H1 (cell line): Measurements from ENCODE around the gene MLYCD.
A peak's percentile ranks its signal among the peaks of the same experiment; 100 is the strongest.

Experiments
- CHD1 ChIP-seq: IDR thresholded peaks from 2 replicates; pipeline ENCODE4 v1.6.1; 2012; ENCODE audit warnings: low read depth, low read length, improper control_type of control experiment
- CREB1 ChIP-seq: IDR thresholded peaks from 2 replicates; pipeline ENCODE4 v1.6.1; 2012; ENCODE audit warnings: inconsistent platforms
- CTCF ChIP-seq, 3 experiments: IDR thresholded peaks; 1 replicate in 2 of 3; 2 replicates in 1 of 3; pipeline versions ENCODE4 v1.5.1 to v1.6.1; 2011; ENCODE audit warnings: low read length in 3 of 3, mild to moderate bottlenecking in 3 of 3, inconsistent platforms in 2 of 3, low read depth in 1 of 3, moderate library complexity in 1 of 3; ENCODE audit not compliant: insufficient read depth in 1 of 3; ENCODE audit errors: control extremely low read depth in 1 of 3
- EZH2 ChIP-seq: fragments of 200-600 bp; sonication (generic); IDR thresholded peaks from 2 replicates; pipeline ENCODE4 v1.7.1; 2012; ENCODE audit warnings: low read depth, mild to moderate bottlenecking, moderate library complexity, low read length, inconsistent platforms; ENCODE audit not compliant: severe bottlenecking
- FOSL1 ChIP-seq: IDR thresholded peaks from 2 replicates; pipeline ENCODE4 v1.6.1; 2011; ENCODE audit warnings: mild to moderate bottlenecking, low read depth, low read length, moderate library complexity; ENCODE audit not compliant: insufficient read depth
- GABPA ChIP-seq: IDR thresholded peaks from 2 replicates; pipeline ENCODE4 v1.6.1; 2011; ENCODE audit warnings: mild to moderate bottlenecking, low read length, moderate library complexity, borderline replicate concordance; ENCODE audit not compliant: insufficient read depth
- POLR2A ChIP-seq, 2 experiments: IDR thresholded peaks; 1 replicate in 1 of 2; 2 replicates in 1 of 2; pipeline ENCODE4 v1.6.1; 2011; ENCODE audit warnings: low read depth in 2 of 2, low read length in 2 of 2, mild to moderate bottlenecking in 2 of 2; ENCODE audit errors: control extremely low read depth in 1 of 2
- POU5F1 ChIP-seq: IDR thresholded peaks from 2 replicates; pipeline ENCODE4 v1.6.1; 2011; ENCODE audit warnings: low read depth, mild to moderate bottlenecking, low read length, moderate library complexity
- SIN3A ChIP-seq, 2 experiments: IDR thresholded peaks in 1 of 2; conservative IDR thresholded peaks in 1 of 2; 2 replicates each; pipeline ENCODE4 v1.6.1; 2011 to 2012; ENCODE audit warnings: low read length in 2 of 2, improper control_type of control experiment in 1 of 2, low read depth in 1 of 2, mild to moderate bottlenecking in 1 of 2
- SP1 ChIP-seq: IDR thresholded peaks from 2 replicates; pipeline ENCODE4 v1.6.1; 2011; ENCODE audit warnings: low read depth, low read length
- TAF1 ChIP-seq: IDR thresholded peaks from 2 replicates; pipeline ENCODE4 v1.6.1; 2011; ENCODE audit warnings: mild to moderate bottlenecking, low read depth, low read length

- TF ChIP-seq FOSL1 (no peak), EZH2 (peak; percentile 44), CREB1 (no peak), CTCF (IDR thresholded peaks at IDR 0.05; ENCODE audit: control extremely low read depth in 1 of 3, insufficient read depth in 1 of 3, low read depth in 1 of 3, low read length in 3 of 3) (no peak), POLR2A (IDR thresholded peaks at IDR 0.05; ENCODE audit: control extremely low read depth in 1 of 2, low read depth in 2 of 2, low read length in 2 of 2) (no peak), POU5F1 (no peak), SP1 (no peak), CHD1 (no peak), TAF1 (no peak), GABPA (no peak), SIN3A (conservative IDR thresholded peaks at IDR 0.05 in 1 of 2, IDR thresholded peaks at IDR 0.05 in 1 of 2; ENCODE audit: low read depth in 1 of 2, low read length in 2 of 2) (no peak)
Measured at GRCh38 chr16:83968891-83969649, 70.2 kb downstream of the MLYCD start.
